ENCODE results near the gene TPRA1. TPM values are rescaled to one million over a fixed set of nuclear protein-coding genes. Genes with fewer than 3 reads are reported as not detected.

The TPRA1 gene
- total and polyA plus RNA-seq, 2 donors (not counting 1 experiment from before 2014, with no cell fraction given) = 17.5 to 47.4 TPM

GRCh38 chr3:127529346-127530188 is 61.0 kb downstream of the TPRA1 start:
- peaks cover 6% of the 10 kb centered on the region for H3K27me3 ChIP-seq (ENCODE audit: control insufficient read depth, insufficient read depth, low read length)
- no peaks in the 10 kb centered on the region for H3K9me3 ChIP-seq (ENCODE audit: control insufficient read depth, insufficient read depth, low read depth, low read length)
- H3K4me1 ChIP-seq (ENCODE audit: control insufficient read depth, extremely low read depth, insufficient read depth, low read length) = no peaks in the 10 kb centered on the region
- no peaks in the 10 kb centered on the region for H4K20me1 ChIP-seq (ENCODE audit: control insufficient read depth, extremely low read depth, insufficient read depth, low read length)
- no peak overlapping the region for H3K9ac ChIP-seq (ENCODE audit: insufficient read depth, low read length)
- DNase-seq (ENCODE audit: low read depth in 2 of 2) = no peak
- no peak for TF ChIP-seq CTCF (conservative IDR thresholded peaks at IDR 0.05 in 1 of 2, IDR thresholded peaks at IDR 0.05 in 1 of 2; ENCODE audit: low read depth in 1 of 2, low read length in 2 of 2)
- no peak for TF ChIP-seq EZH2 (IDR thresholded peaks at IDR 0.05; ENCODE audit: low read length, missing control alignments)
- no peak overlapping the region for H3K4me3 ChIP-seq (replicated peaks in 1 of 4; ENCODE audit: control extremely low read depth in 1 of 4, insufficient read depth in 1 of 4, low read depth in 3 of 4, low read length in 4 of 4)
- no peak overlapping the region for H3K4me2 ChIP-seq (ENCODE audit: extremely low read depth, insufficient read depth, low read length)
- H2AFZ ChIP-seq (ENCODE audit: low read length) = no peak overlapping the region
- H3K27ac ChIP-seq (ENCODE audit: insufficient read depth, low read length) = no peak overlapping the region
- no peaks in the 10 kb centered on the region for H3K79me2 ChIP-seq (ENCODE audit: control insufficient read depth, insufficient read depth, low read length)
- H3K36me3 ChIP-seq (ENCODE audit: control insufficient read depth, insufficient read depth, low read length) = no peaks in the 10 kb centered on the region

GRCh38 chr3:127525373-127525772 is 65.2 kb downstream of the TPRA1 start:
- Histone ChIP-seq H3K79me2 (ENCODE audit: control insufficient read depth, insufficient read depth, low read length) (no peaks in the 10 kb centered on the region), H3K4me2 (ENCODE audit: extremely low read depth, insufficient read depth, low read length) (no peak overlapping the region), H3K27ac (ENCODE audit: insufficient read depth, low read length) (no peak overlapping the region), H3K36me3 (ENCODE audit: control insufficient read depth, insufficient read depth, low read length) (no peaks in the 10 kb centered on the region), H3K9me3 (ENCODE audit: control insufficient read depth, insufficient read depth, low read depth, low read length) (no peaks in the 10 kb centered on the region), H2AFZ (ENCODE audit: low read length) (no peak overlapping the region), H3K4me3 (replicated peaks in 1 of 4; ENCODE audit: control extremely low read depth in 1 of 4, insufficient read depth in 1 of 4, low read depth in 3 of 4, low read length in 4 of 4) (no peak overlapping the region), H3K4me1 (ENCODE audit: control insufficient read depth, extremely low read depth, insufficient read depth, low read length) (no peaks in the 10 kb centered on the region), H4K20me1 (ENCODE audit: control insufficient read depth, extremely low read depth, insufficient read depth, low read length) (no peaks in the 10 kb centered on the region), H3K9ac (ENCODE audit: insufficient read depth, low read length) (no peak overlapping the region), H3K27me3 (ENCODE audit: control insufficient read depth, insufficient read depth, low read length) (peaks cover 6% of the 10 kb centered on the region)
- DNase-seq (ENCODE audit: low read depth in 2 of 2) = peak in 1 of 2 donors; percentile 82
- TF ChIP-seq EZH2 (IDR thresholded peaks at IDR 0.05; ENCODE audit: low read length, missing control alignments) = no peak
- no peak for TF ChIP-seq CTCF (conservative IDR thresholded peaks at IDR 0.05 in 1 of 2, IDR thresholded peaks at IDR 0.05 in 1 of 2; ENCODE audit: low read depth in 1 of 2, low read length in 2 of 2)

- H3K4me3 ChIP-seq (replicated peaks in 1 of 4; ENCODE audit: control extremely low read depth in 1 of 4, insufficient read depth in 1 of 4, low read depth in 3 of 4, low read length in 4 of 4) = no peak overlapping the region
- H3K36me3 ChIP-seq (ENCODE audit: control insufficient read depth, insufficient read depth, low read length) = no peaks in the 10 kb centered on the region
- TF ChIP-seq EZH2 (IDR thresholded peaks at IDR 0.05; ENCODE audit: low read length, missing control alignments) (no peak), CTCF (conservative IDR thresholded peaks at IDR 0.05 in 1 of 2, IDR thresholded peaks at IDR 0.05 in 1 of 2; ENCODE audit: low read depth in 1 of 2, low read length in 2 of 2) (no peak)
- H3K27ac ChIP-seq (ENCODE audit: insufficient read depth, low read length) = no peak overlapping the region
- no peaks in the 10 kb centered on the region for H3K79me2 ChIP-seq (ENCODE audit: control insufficient read depth, insufficient read depth, low read length)
- no peaks in the 10 kb centered on the region for H4K20me1 ChIP-seq (ENCODE audit: control insufficient read depth, extremely low read depth, insufficient read depth, low read length)
- no peak for DNase-seq (ENCODE audit: low read depth in 2 of 2)
- H3K9me3 ChIP-seq (ENCODE audit: control insufficient read depth, insufficient read depth, low read depth, low read length) = no peaks in the 10 kb centered on the region
- no peak overlapping the region for H3K4me2 ChIP-seq (ENCODE audit: extremely low read depth, insufficient read depth, low read length)
- no peak overlapping the region for H2AFZ ChIP-seq (ENCODE audit: low read length)
- H3K4me1 ChIP-seq (ENCODE audit: control insufficient read depth, extremely low read depth, insufficient read depth, low read length) = no peaks in the 10 kb centered on the region
- peaks cover 6% of the 10 kb centered on the region for H3K27me3 ChIP-seq (ENCODE audit: control insufficient read depth, insufficient read depth, low read length)
- H3K9ac ChIP-seq (ENCODE audit: insufficient read depth, low read length) = no peak overlapping the region
Observed at GRCh38 chr3:127524296-127524896, 66.1 kb downstream of the TPRA1 start.
